Measurements from ENCODE around the gene UBE2Q2.
"Not testable (repeated sequence)": the region's sequence is repeated elsewhere in the genome, so short reads cannot be mapped to it uniquely, and the experiment has no call there.

Gene UBE2Q2

GRCh38 chr15:75867449-75867848 is 24.2 kb downstream of the UBE2Q2 start:
- DNase-seq, result no peak

- DNase-seq, result no peak
These were observed 24.8 kb downstream of the UBE2Q2 start for GRCh38 chr15:75868019-75868418.

- DNase-seq, result no peak
These were observed 26.2 kb downstream of the UBE2Q2 start for GRCh38 chr15:75869446-75869845.

GRCh38 chr15:75871589-75871988 is 28.3 kb downstream of the UBE2Q2 start:
- DNase-seq, result not testable (repeated sequence)

- no peak for DNase-seq
These were observed 29.2 kb downstream of the UBE2Q2 start for GRCh38 chr15:75872403-75872990.

GRCh38 chr15:75884041-75884440 is 40.8 kb downstream of the UBE2Q2 start:
- no peak for DNase-seq

- DNase-seq, result no peak
These were observed 43.9 kb downstream of the UBE2Q2 start for GRCh38 chr15:75887178-75887577.

- no peak for DNase-seq
These were observed 48.6 kb downstream of the UBE2Q2 start for GRCh38 chr15:75891895-75892294.

- DNase-seq, result no peak
These were observed 52.5 kb downstream of the UBE2Q2 start for GRCh38 chr15:75895731-75896130.

GRCh38 chr15:75900577-75900976 is 57.3 kb downstream of the UBE2Q2 start:
- no peak for DNase-seq

GRCh38 chr15:75902129-75902557 is 58.9 kb downstream of the UBE2Q2 start:
- no peak for DNase-seq

GRCh38 chr15:75903331-75904239 is 60.3 kb downstream of the UBE2Q2 start, which contains the start of gene FBXO22:
TSS of gene FBXO22 (plus strand) at chr15:75903878. CDS start at chr15:75903964, 86 bp downstream.
- DNase-seq, result peak; percentile 49

- DNase-seq, result no peak
These were observed 62.0 kb downstream of the UBE2Q2 start for GRCh38 chr15:75905231-75905630.

GRCh38 chr15:75910355-75910754 is 67.1 kb downstream of the UBE2Q2 start:
- not testable (repeated sequence) for DNase-seq

GRCh38 chr15:75916978-75917377 is 73.7 kb downstream of the UBE2Q2 start:
- DNase-seq, result no peak

GRCh38 chr15:75918135-75918534 is 74.9 kb downstream of the UBE2Q2 start:
- DNase-seq, result no peak

- no peak for DNase-seq
These were observed 76.8 kb downstream of the UBE2Q2 start for GRCh38 chr15:75920079-75920478.

- no peak for DNase-seq
These were observed 78.8 kb downstream of the UBE2Q2 start for GRCh38 chr15:75921732-75922703.

GRCh38 chr15:75923756-75924155 is 80.5 kb downstream of the UBE2Q2 start:
- no peak for DNase-seq

GRCh38 chr15:75924576-75924975 is 81.3 kb downstream of the UBE2Q2 start:
- no peak for DNase-seq

- DNase-seq, result no peak
These were observed 82.2 kb downstream of the UBE2Q2 start for GRCh38 chr15:75925440-75925839.

GRCh38 chr15:75926931-75927330 is 83.7 kb downstream of the UBE2Q2 start:
- no peak for DNase-seq

- no peak for DNase-seq
These were observed 84.4 kb downstream of the UBE2Q2 start for GRCh38 chr15:75927601-75928000.
